OCI-LY7 (cell line): Measurements from ENCODE around the gene RASSF4. TPM values are rescaled to one million over a fixed set of nuclear protein-coding genes. Genes with fewer than 3 reads are reported as not detected.

Experiments used
- BruUV-seq: library from RNA; stranded (reverse); fragments of 400-500 nt; replicated peaks from 2 replicates; lab custom pipeline; 2021; lab: Mats Ljungman, UMichigan
- CTCF ChIA-PET: fragments of 300-600 bp; sonication (Branson Sonifier 250); formaldehyde crosslinking; loops from one replicate; lab custom pipeline; 2022; ENCODE audit warnings: antibody characterized with exemption; ENCODE audit not compliant: unreplicated experiment; lab: Charles Lee
- POLR2A ChIA-PET: fragments of 300-600 bp; sonication (Branson Sonifier 250); formaldehyde crosslinking; loops from one replicate; lab custom pipeline; 2022; ENCODE audit warnings: antibody characterized with exemption; lab: Charles Lee
- DNase-seq: peaks from one replicate; pipeline ENCODE4 v3.0.0-alpha.2; 2015; ENCODE audit warnings: low spot score
- H2AFZ ChIP-seq: fragments of 200-600 bp; sonication (generic), shearing (Covaris generic); 2 replicates; pipeline ENCODE4 v1.6.1; 2014; ENCODE audit warnings: mild to moderate bottlenecking, antibody characterized with exemption, low read length, moderate library complexity
- H3K27ac ChIP-seq: fragments of 200-600 bp; sonication (generic); 2 replicates; pipeline ENCODE4 v1.5.1; 2014; ENCODE audit warnings: mixed run types, low read depth, mild to moderate bottlenecking, moderate library complexity, low read length, inconsistent platforms; ENCODE audit not compliant: poor library complexity, severe bottlenecking
- H3K36me3 ChIP-seq: fragments of 200-600 bp; sonication (generic); 2 replicates; pipeline ENCODE4 v1.6.1; 2014; ENCODE audit warnings: mild to moderate bottlenecking, antibody characterized with exemption, low read length, moderate library complexity, mixed read lengths; ENCODE audit not compliant: insufficient read depth
- H3K4me1 ChIP-seq: fragments of 200-600 bp; sonication (generic); 2 replicates; pipeline ENCODE4 v1.5.1; 2014; ENCODE audit warnings: mild to moderate bottlenecking, low read length; ENCODE audit not compliant: insufficient read depth, poor library complexity, severe bottlenecking
- H3K4me2 ChIP-seq: fragments of 200-600 bp; sonication (generic); 2 replicates; pipeline ENCODE4 v1.6.1; 2014; ENCODE audit warnings: mild to moderate bottlenecking, low read length
- H3K4me3 ChIP-seq: fragments of 200-600 bp; sonication (generic); 2 replicates; pipeline ENCODE4 v1.5.1; 2014; ENCODE audit warnings: mild to moderate bottlenecking, low read depth, low read length; ENCODE audit not compliant: poor library complexity, severe bottlenecking
- H3K79me2 ChIP-seq: fragments of 200-600 bp; sonication (generic); 2 replicates; pipeline ENCODE4 v1.6.1; 2016; ENCODE audit warnings: low read depth, mild to moderate bottlenecking, low read length, moderate library complexity, mixed read lengths; ENCODE audit not compliant: insufficient read depth
- H3K9me2 ChIP-seq: fragments of 200-600 bp; sonication (generic); 2 replicates; pipeline ENCODE4 v1.6.1; 2016; ENCODE audit warnings: mild to moderate bottlenecking, low read length, mixed read lengths; ENCODE audit not compliant: insufficient read depth
- H3K9me3 ChIP-seq: fragments of 200-600 bp; sonication (generic); 2 replicates; pipeline ENCODE4 v1.6.1; 2014; ENCODE audit warnings: mild to moderate bottlenecking, mixed run types, low read length, mixed read lengths
- H4K20me1 ChIP-seq: fragments of 200-600 bp; sonication (generic); 2 replicates; pipeline ENCODE4 v1.6.1; 2014; ENCODE audit warnings: mild to moderate bottlenecking, antibody characterized with exemption, low read length, moderate library complexity, mixed read lengths; ENCODE audit not compliant: insufficient read depth
- EZH2phosphoT487 ChIP-seq: fragments of 200-600 bp; sonication (generic); IDR thresholded peaks from 2 replicates; pipeline ENCODE4 v1.6.1; 2018; ENCODE audit warnings: low read depth, borderline replicate concordance, mild to moderate bottlenecking, mixed run types, antibody characterized with exemption, low read length, moderate library complexity, mixed read lengths
- intact Hi-C: fragments of 100-400 bp; cut with micrococcal nuclease; formaldehyde crosslinking; loops from one replicate; pipeline ENCODE4 v1.10.0; 2022; ENCODE audit not compliant: unreplicated experiment
- total RNA-seq, 2 experiments: library from RNA; depleted of rRNA in 1 of 2; stranded (reverse); fragments of >200 nt in 1 of 2; shearing (Covaris generic) in 1 of 2; gene quantifications; 2 replicates each; pipeline ENCODE4 v1.2.3, GENCODE V29; 2014 to 2022
- TF ChIP-seq, protein P1 (sequence below): fragments of 200-600 bp; sonication (generic); conservative IDR thresholded peaks from 2 replicates; pipeline ENCODE4 v1.5.1; 2014; ENCODE audit warnings: mild to moderate bottlenecking, antibody characterized with exemption, low read length, moderate library complexity, mixed read lengths

RASSF4 gene
- total RNA-seq, 2 experiments from 2014 or later = 2.6 to 5.3 TPM

- H3K27ac ChIP-seq = no peak overlapping the region
- CTCF ChIA-PET = no interaction called here
- POLR2A ChIA-PET = no interaction called here
- TF ChIP-seq, protein P1, sequence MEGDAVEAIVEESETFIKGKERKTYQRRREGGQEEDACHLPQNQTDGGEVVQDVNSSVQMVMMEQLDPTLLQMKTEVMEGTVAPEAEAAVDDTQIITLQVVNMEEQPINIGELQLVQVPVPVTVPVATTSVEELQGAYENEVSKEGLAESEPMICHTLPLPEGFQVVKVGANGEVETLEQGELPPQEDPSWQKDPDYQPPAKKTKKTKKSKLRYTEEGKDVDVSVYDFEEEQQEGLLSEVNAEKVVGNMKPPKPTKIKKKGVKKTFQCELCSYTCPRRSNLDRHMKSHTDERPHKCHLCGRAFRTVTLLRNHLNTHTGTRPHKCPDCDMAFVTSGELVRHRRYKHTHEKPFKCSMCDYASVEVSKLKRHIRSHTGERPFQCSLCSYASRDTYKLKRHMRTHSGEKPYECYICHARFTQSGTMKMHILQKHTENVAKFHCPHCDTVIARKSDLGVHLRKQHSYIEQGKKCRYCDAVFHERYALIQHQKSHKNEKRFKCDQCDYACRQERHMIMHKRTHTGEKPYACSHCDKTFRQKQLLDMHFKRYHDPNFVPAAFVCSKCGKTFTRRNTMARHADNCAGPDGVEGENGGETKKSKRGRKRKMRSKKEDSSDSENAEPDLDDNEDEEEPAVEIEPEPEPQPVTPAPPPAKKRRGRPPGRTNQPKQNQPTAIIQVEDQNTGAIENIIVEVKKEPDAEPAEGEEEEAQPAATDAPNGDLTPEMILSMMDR = no peak
- no peak for TF ChIP-seq EZH2phosphoT487
- no peaks in the 10 kb centered on the region for H3K4me1 ChIP-seq
- DNase-seq = no peak
- H3K79me2 ChIP-seq = no peaks in the 10 kb centered on the region
- intact Hi-C loops = no loop called here
- no peaks in the 10 kb centered on the region for H4K20me1 ChIP-seq
- no TSS peak for BruUV-seq
- H3K9me2 ChIP-seq = no peaks in the 10 kb centered on the region
- no peak overlapping the region for H2AFZ ChIP-seq
- H3K9me3 ChIP-seq = no peaks in the 10 kb centered on the region
- H3K36me3 ChIP-seq = no peaks in the 10 kb centered on the region
- H3K4me2 ChIP-seq = no peak overlapping the region
- H3K4me3 ChIP-seq = no peak overlapping the region
These were observed 33.5 kb upstream of the RASSF4 start for GRCh38 chr10:44925811-44926750.

GRCh38 chr10:44926751-44927351, 32.8 kb upstream of the RASSF4 start:
- no peak overlapping the region for H2AFZ ChIP-seq
- intact Hi-C loops = no loop called here
- DNase-seq = no peak
- ChIA-PET POLR2A (no interaction called here), CTCF (no interaction called here)
- no TSS peak for BruUV-seq
- no peak overlapping the region for H3K27ac ChIP-seq
- no peaks in the 10 kb centered on the region for H3K4me1 ChIP-seq
- H3K9me2 ChIP-seq = no peaks in the 10 kb centered on the region
- H3K4me3 ChIP-seq = no peak overlapping the region
- TF ChIP-seq, protein P1 = no peak
- no peak for TF ChIP-seq EZH2phosphoT487
- no peaks in the 10 kb centered on the region for H4K20me1 ChIP-seq
- H3K9me3 ChIP-seq = no peaks in the 10 kb centered on the region
- no peaks in the 10 kb centered on the region for H3K79me2 ChIP-seq
- H3K4me2 ChIP-seq = no peak overlapping the region
- H3K36me3 ChIP-seq = no peaks in the 10 kb centered on the region

- Histone ChIP-seq H3K36me3 (no peaks in the 10 kb centered on the region), H3K79me2 (no peaks in the 10 kb centered on the region), H3K9me3 (no peaks in the 10 kb centered on the region), H3K4me3 (no peak overlapping the region), H4K20me1 (no peaks in the 10 kb centered on the region), H2AFZ (no peak overlapping the region), H3K4me2 (no peak overlapping the region), H3K9me2 (no peaks in the 10 kb centered on the region), H3K4me1 (no peaks in the 10 kb centered on the region), H3K27ac (no peak overlapping the region)
- no TSS peak for BruUV-seq
- DNase-seq = no peak
- no peak for TF ChIP-seq EZH2phosphoT487
- TF ChIP-seq, protein P1 = no peak
- intact Hi-C loops = no loop called here
- ChIA-PET POLR2A (no interaction called here), CTCF (no interaction called here)
These were observed 32.2 kb upstream of the RASSF4 start for GRCh38 chr10:44927352-44927751.
